ENCODE measurements around the gene AFP.

DNA sequence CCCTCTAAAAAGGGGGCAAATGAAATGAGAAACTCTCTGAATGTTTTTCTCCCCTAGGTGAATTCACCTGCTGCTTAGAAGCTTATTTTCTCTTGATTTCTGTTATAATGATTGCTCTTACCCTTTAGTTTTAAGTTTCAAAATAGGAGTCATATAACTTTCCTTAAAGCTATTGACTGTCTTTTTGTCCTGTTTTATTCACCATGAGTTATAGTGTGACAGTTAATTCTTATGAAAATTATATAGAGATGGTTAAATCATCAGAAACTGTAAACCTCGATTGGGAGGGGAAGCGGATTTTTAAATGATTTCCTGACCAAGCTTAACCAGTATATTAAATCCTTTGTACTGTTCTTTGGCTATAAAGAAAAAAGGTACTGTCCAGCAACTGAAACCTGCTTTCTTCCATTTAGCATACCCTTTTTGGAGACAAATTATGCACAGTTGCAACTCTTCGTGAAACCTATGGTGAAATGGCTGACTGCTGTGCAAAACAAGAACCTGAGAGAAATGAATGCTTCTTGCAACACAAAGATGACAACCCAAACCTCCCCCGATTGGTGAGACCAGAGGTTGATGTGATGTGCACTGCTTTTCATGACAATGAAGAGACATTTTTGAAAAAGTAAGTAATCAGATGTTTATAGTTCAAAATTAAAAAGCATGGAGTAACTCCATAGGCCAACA lies 27.7 kb upstream of the AFP start:
- TF ChIP-seq ARNTL (CRISPR knock-in tag; IDR thresholded peaks at IDR 0.05; ENCODE audit: borderline replicate concordance, low read depth) (no peak), ZNF70 (CRISPR knock-in tag; IDR thresholded peaks at IDR 0.05) (no peak), RARB (CRISPR knock-in tag; IDR thresholded peaks at IDR 0.05) (no peak), ESRRG (CRISPR knock-in tag; IDR thresholded peaks at IDR 0.05) (no peak), PPARA (CRISPR knock-in tag; IDR thresholded peaks at IDR 0.05; ENCODE audit: borderline replicate concordance) (no peak), ZNF8 (CRISPR knock-in tag; IDR thresholded peaks at IDR 0.05) (no peak)
- TF ChIP-seq, protein P1, sequence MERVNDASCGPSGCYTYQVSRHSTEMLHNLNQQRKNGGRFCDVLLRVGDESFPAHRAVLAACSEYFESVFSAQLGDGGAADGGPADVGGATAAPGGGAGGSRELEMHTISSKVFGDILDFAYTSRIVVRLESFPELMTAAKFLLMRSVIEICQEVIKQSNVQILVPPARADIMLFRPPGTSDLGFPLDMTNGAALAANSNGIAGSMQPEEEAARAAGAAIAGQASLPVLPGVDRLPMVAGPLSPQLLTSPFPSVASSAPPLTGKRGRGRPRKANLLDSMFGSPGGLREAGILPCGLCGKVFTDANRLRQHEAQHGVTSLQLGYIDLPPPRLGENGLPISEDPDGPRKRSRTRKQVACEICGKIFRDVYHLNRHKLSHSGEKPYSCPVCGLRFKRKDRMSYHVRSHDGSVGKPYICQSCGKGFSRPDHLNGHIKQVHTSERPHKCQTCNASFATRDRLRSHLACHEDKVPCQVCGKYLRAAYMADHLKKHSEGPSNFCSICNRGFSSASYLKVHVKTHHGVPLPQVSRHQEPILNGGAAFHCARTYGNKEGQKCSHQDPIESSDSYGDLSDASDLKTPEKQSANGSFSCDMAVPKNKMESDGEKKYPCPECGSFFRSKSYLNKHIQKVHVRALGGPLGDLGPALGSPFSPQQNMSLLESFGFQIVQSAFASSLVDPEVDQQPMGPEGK (CRISPR knock-in tag; IDR thresholded peaks at IDR 0.05; ENCODE audit: borderline replicate concordance), result no peak
- TF ChIP-seq, protein P2, sequence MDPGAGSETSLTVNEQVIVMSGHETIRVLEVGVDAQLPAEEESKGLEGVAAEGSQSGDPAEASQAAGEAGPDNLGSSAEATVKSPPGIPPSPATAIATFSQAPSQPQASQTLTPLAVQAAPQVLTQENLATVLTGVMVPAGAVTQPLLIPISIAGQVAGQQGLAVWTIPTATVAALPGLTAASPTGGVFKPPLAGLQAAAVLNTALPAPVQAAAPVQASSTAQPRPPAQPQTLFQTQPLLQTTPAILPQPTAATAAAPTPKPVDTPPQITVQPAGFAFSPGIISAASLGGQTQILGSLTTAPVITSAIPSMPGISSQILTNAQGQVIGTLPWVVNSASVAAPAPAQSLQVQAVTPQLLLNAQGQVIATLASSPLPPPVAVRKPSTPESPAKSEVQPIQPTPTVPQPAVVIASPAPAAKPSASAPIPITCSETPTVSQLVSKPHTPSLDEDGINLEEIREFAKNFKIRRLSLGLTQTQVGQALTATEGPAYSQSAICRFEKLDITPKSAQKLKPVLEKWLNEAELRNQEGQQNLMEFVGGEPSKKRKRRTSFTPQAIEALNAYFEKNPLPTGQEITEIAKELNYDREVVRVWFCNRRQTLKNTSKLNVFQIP (CRISPR knock-in tag; IDR thresholded peaks at IDR 0.05; ENCODE audit: borderline replicate concordance, low read depth), result no peak
